NCI-H2171 treated with DMSO at 0.1 percent for 48 hours (cell line): Measurements from ENCODE around the gene PWP2.
"Not testable (repeated sequence)": the region's sequence is repeated elsewhere in the genome, so short reads cannot be mapped to it uniquely, and the experiment has no call there.

ENCODE experiments used
- DNase-seq: peaks from one replicate; lab custom pipeline; 2025; lab: John Stamatoyannopoulos, UW

PWP2 gene

DNA sequence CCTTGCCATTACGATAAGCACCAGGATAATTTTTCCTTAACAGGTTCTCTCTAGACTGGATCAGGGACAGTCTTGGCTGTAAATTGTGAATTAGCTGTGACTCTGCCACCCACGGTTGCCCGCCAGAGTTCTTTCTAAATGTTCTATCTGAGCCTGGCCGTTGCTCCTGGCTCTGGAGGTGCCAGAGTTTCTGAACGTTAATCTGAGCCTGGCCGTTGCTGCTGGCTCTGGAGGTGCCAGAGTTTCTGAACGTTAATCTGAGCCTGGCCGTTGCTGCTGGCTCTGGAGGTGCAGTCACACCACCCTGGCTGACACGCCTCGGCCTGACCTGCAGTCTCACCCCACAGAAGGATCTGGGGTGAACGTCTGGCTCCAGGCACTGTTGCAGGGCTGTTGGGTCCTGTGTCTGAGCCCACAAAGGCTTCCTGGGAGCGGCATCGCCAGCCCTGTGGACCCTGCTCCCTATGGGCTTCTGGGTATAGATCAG lies 56.0 kb downstream of the PWP2 start:
- not testable (repeated sequence) for DNase-seq

DNA sequence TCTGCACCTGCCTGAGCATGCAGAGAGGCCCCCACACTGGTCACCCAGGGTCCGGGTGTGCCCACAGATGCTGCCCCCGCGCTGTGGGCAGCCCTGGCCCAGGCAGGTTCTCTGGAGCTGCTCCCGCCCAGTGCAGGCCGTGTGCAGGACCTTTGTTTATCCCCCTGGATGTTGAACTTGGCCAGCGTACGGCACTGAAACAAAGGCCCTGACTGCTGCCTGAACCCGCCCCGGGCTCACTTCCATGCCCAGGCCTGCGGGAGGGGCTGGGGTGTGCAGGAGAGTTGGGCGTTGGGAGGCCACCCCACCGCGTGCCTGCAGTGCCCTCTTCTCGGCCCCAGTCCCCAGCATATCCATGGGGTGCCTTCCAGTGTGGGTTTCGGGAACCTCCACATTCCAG lies 58.7 kb downstream of the PWP2 start:
- not testable (repeated sequence) for DNase-seq

GRCh38 chr21:44167527-44167926 lies 60.3 kb downstream of the PWP2 start:
- DNase-seq, result not testable (repeated sequence)

GRCh38 chr21:44170326-44170725 lies 63.1 kb downstream of the PWP2 start:
- DNase-seq, result not testable (repeated sequence)

DNA sequence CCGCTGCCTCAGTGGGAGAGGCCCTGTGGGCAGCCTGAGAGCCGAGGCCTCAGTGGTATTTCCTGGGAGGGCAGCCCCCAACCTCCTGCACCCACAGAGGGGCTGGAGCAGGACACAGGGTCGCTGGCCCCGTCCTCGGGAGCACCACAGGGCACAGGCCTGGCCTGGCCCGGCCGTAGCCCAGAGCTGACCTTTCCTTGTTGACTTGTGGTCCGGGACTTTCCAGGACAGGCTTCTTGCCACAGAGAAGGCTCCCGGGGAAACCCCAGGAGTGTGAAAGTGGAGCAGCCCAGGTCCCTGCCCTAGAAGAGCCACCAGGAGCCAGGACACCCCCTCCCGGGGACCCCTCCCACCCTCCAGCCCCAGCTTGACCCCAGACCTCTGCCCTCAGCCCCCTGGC lies 63.7 kb downstream of the PWP2 start:
- DNase-seq, result not testable (repeated sequence)

DNA sequence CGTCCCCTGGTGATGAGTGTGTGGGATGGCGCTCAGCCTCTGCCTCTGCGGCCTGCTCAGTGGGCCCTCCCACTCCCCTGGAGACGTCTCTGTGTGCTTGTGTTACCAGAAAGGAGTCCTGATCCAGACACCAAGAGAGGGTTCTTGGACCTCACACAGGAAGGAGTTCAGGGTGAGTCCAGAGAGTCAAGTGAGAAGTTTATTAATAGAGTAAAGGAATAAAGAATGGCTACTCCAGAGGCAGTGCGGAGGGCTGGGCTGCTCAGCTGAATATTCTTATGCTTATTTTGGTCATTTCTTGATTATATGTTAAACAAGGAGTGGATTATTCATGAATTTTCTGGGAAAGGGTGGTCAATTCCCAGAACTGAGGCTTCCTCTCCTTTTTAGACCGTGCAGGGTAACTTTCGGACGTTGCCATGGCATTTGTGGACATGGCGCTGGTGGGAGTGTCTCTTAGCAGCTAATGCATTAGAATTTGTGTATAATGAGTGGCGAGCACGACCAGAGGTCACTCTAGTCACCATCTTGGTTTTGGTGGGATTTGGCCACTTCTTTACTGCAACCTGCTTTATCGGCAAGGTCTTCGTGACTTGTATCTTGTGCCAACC lies 64.9 kb downstream of the PWP2 start:
- not testable (repeated sequence) for DNase-seq

DNA sequence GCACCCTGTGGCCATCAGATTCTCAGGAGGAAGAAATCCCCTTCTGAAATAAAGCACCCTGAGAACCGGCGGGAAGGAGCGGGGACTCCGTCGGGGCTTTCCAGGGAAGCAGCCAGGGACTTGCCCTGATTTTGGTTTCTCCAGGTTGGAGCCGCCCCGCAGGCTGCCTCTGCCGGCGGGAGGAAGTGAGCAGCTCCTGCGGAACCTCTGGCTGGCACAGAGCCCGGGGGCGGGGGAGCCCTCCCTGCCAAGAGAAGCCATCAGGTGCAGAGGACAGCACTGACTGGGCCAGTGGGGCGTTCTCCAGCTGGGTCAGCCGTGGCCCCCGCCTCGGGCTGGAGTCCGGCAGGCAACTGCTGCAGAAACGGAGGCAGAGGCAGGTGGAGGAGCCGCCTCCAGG lies 65.5 kb downstream of the PWP2 start:
- not testable (repeated sequence) for DNase-seq

DNA sequence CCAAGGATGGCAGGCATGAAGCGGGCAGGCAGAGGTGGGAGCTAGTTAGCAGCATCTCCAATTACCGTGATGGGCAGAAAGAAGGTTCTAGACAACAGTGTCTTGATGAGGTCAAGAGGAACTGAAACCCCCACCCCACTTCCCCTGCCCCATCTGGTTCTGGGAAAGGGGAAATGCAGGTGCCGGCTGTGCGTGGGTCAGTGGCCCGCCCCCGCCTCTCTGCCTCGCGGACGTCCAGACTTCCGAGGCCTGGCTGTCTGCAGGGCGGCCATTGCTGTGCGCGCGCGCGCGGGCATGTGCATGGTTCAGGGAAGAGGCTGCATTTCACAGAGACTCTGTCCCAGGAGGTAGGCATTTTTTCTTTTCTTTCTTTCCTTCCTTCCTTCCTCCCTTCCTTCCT lies 68.0 kb downstream of the PWP2 start:
- DNase-seq, result not testable (repeated sequence)

- DNase-seq, result not testable (repeated sequence)
These were observed 68.9 kb downstream of the PWP2 start for GRCh38 chr21:44176127-44176526.
